ENCODE results near the gene AGXT. TPM values are rescaled to one million over a fixed set of nuclear protein-coding genes. Genes with fewer than 3 reads are reported as not detected.

The AGXT gene
- total and polyA plus RNA-seq, 5 donors, result 0.14 TPM; not detected in 4

DNA sequence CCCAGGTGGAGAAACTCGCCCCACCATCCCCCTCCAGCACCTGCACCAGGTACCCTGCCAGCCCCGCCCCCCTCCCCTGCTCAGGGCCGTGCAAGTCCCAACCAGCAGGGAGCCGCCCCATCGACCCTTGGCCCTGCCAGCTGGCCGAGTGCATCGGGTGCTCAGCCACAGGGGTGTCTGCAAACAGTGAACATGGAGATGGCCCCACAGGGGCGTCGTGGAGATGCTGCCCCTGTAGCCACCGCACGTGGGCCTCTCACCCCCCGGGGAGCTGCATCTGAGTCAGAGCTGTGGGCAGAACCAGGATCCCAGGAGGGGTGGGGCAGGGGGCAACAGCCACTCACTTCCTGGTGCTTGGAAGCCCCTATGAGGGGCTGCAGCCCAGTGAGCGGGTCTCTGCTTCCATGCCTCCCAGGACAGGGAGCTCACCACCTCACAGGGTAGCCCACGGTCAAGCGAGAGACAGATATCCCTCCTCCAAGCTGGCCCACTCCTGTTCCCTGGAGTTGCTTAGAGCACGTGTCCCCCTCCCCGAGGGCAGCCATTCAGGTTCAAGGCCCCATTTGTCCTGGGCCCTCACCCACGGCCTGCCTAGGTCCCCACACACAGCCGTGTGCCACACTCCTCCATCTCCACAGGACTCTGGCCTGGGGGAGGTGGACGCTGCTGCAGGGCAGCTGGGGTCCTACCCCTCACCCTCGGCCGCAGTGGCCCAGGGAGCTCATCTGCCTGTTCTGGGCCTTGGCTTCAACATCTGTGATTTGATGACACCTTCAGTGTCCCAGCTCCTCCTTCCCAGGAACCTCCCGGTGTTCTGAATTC lies 28.5 kb downstream of the AGXT start:
- Histone ChIP-seq H3K27ac (ENCODE audit: low read length) (no peak overlapping the region), H3K27me3 (ENCODE audit: control insufficient read depth, insufficient read depth) (no peaks in the 10 kb centered on the region), H3K4me1 (ENCODE audit: control insufficient read depth, insufficient read depth, low read length) (no peaks in the 10 kb centered on the region), H3K4me3 (ENCODE audit: low read length) (no peak overlapping the region), H3K9me3 (ENCODE audit: control insufficient read depth, low read length) (no peaks in the 10 kb centered on the region)
- DNase-seq (peak in 2 of 3 donors; percentile 36 to 60), ATAC-seq (no peak)
- 68% methylated on average over 23 of the region's 23 CpGs for WGBS
- intact Hi-C loops (cut with DNase I), result no loop called here

DNA sequence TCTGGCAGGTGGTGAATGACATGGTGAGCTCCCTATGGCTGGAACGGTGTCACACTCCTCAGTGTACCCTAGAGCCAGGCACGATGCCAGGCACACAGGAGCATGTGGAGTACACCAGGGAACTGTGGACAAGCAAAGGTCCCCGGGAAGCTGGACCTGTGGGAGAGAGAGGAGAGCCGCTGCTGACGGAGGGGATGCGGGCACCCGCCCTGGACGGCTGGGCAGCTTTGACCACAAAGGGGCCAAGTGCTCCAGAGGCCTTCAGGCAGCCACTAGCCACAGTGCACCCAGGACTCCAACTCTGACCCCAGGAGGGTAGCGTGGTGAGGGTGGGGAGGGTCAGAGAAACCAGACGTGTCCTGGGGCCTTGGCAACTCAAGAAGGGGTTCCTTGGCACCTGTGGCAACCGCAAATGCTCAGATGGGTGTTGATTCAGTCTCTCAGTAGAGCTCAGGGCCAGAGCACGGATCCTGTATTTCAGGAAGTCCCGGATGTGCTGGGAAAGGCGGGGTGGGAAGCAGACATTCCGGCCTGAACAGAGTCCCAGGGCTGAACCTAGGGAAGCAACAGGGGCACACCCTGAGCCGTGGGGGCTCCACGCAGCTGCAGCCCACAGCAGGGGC lies 29.6 kb downstream of the AGXT start:
- intact Hi-C loops (cut with DNase I), result no loop called here
- WGBS, result 48% methylated on average over 17 of the region's 17 CpGs
- Histone ChIP-seq H3K4me3 (ENCODE audit: low read length) (no peak overlapping the region), H3K27me3 (ENCODE audit: control insufficient read depth, insufficient read depth) (no peaks in the 10 kb centered on the region), H3K4me1 (ENCODE audit: control insufficient read depth, insufficient read depth, low read length) (no peaks in the 10 kb centered on the region), H3K9me3 (ENCODE audit: control insufficient read depth, low read length) (no peaks in the 10 kb centered on the region), H3K27ac (ENCODE audit: low read length) (peak overlapping the region; percentile 13)
- DNase-seq (peak; percentile 62 to 76 (median 74)), ATAC-seq (peak; percentile 75 to 82)

DNA sequence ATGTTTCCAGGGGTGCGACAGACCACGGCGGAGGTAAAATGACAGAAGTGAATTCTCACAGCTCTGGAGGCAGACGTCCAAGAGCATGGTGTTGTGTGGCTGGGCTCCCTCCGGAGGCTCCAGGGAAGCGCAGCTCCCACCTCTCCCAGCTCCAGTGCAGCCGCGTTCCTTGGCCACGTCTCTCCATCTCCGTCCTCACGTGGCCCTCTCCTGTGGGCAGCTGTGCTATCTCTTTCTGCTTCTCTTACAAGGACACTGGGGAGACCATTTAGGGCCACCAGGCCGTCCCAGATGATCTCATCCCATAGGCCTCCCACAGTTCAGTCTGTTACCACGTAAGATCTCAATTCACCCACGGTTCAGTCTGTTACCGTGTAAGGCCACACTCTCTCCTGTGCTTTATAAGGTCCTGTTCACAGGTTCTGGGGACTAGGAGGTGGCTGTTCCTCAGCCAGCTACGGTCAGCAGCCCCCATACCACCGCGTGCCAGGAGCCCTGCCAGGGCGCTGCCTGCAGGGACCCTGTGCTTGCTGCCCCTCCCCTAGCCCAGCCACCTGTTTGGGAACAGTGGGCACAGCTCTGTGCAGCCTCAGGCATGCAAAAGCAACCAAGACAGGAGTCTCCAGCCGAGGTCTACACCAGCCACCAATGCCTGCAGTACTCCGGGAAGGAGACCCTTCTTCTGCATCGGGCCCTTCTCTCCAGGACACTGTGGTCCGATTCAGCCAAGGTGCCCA lies 30.3 kb downstream of the AGXT start:
- Histone ChIP-seq H3K27ac (ENCODE audit: low read length) (no peak overlapping the region), H3K4me3 (ENCODE audit: low read length) (no peak overlapping the region), H3K4me1 (ENCODE audit: control insufficient read depth, insufficient read depth, low read length) (no peaks in the 10 kb centered on the region), H3K27me3 (ENCODE audit: control insufficient read depth, insufficient read depth) (no peaks in the 10 kb centered on the region), H3K9me3 (ENCODE audit: control insufficient read depth, low read length) (no peaks in the 10 kb centered on the region)
- 56% methylated on average over 23 of the region's 23 CpGs for WGBS
- ATAC-seq (peak; percentile 30 to 53), DNase-seq (peak in 2 of 3 donors; percentile 38 to 62)
- intact Hi-C loops (cut with DNase I), result no loop called here

DNA sequence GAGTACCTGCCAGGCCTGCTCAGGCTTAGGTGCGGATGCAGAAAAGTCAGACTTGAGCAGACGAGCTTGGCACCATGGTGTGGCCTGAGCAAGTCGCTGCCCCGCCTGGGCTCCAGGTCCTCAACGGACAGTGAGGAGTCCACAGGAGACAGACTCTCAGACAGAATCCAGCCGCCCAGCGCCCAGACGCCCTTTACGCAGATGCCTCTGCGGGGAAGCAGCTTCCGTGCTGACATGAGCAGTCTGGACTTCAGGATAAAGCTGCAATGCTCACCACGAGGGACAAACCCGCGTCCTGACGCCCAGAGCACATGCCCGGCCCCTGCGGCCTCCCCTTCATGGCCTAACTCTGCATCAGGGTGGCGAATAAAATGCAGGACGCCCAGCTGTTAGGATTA lies 30.8 kb downstream of the AGXT start:
- H3K4me3 ChIP-seq (ENCODE audit: low read length), result no peak overlapping the region
- ATAC-seq (no peak), DNase-seq (peak in 2 of 3 donors; percentile 30 to 39)
- H3K27ac ChIP-seq (ENCODE audit: low read length), result no peak overlapping the region
- no peaks in the 10 kb centered on the region for H3K4me1 ChIP-seq (ENCODE audit: control insufficient read depth, insufficient read depth, low read length)
- intact Hi-C loops (cut with DNase I), result no loop called here
- 89% methylated on average over 19 of the region's 19 CpGs for WGBS
- H3K27me3 ChIP-seq (ENCODE audit: control insufficient read depth, insufficient read depth), result no peaks in the 10 kb centered on the region
- no peaks in the 10 kb centered on the region for H3K9me3 ChIP-seq (ENCODE audit: control insufficient read depth, low read length)

DNA sequence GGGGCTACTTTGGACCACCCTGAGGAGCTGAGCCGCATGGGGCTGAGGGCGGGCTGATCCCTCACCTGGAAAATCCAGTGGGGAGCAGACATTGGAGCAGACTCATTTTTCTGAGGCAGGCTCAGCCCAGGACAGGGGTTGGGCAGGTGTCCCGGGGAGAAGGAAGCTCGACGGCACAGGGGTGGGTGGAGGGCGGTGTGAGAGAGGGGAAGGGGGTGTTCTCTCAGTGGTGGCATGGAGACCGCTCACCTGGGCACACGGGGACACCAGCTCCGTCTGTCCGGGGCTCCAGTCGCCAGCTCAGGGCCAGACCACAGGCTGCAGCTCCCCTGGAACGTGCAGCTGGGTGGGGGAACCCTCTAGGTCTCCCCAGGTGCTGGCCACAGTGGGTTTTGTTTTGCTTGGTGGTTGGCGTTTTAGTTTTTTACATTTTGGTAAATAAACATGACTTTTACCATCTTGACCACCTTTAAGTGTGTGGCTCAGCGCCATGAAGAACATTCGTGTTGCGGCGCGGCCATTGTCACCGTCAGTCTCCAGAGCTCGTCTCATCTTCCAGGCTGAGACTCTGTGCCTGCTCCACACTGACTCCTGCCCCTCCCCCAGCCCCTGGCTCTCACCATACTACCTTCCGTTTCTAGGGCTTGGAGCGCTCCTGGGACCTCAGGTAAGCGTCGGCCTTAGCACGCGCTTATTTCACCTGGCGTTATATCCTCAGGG lies 31.7 kb downstream of the AGXT start:
- Histone ChIP-seq H3K9me3 (ENCODE audit: control insufficient read depth, low read length) (no peaks in the 10 kb centered on the region), H3K27me3 (ENCODE audit: control insufficient read depth, insufficient read depth) (no peaks in the 10 kb centered on the region), H3K4me1 (ENCODE audit: control insufficient read depth, insufficient read depth, low read length) (no peaks in the 10 kb centered on the region), H3K4me3 (ENCODE audit: low read length) (no peak overlapping the region), H3K27ac (ENCODE audit: low read length) (no peak overlapping the region)
- WGBS, result 89% methylated on average over 27 of the region's 27 CpGs
- intact Hi-C loops (cut with DNase I), result no loop called here
- peak; percentile 11 to 43 (median 31) for DNase-seq
- no peak for ATAC-seq

DNA sequence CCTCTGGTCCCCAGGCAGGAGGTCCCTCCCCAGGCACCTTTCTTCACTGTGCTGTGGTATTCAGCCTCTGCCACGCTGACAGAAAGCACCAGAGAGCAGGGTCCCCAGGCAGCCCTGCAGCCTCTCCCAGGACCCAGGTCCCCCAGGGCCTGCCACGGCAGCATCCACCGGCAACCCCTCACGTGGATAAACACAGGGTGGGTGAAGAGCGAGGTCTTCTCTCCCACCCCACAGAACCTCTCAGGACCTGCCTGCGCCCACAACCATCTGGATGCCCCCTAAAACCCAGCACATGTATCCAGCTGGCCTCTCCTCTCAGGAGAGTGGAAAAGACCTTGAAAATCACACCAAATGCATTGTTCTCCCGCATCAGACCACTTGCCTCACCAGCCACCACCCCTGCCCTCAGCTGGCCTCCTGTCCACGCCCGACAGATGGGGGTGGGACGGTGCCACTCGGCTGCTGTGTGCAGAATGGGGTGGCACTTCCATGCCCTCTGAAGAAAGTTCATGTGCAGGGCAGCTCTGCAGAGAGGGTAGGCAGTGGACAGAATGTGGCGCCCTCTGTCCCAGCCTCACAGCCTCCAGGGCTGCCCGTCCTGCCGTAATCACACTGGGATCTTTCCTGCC lies 33.5 kb downstream of the AGXT start:
- WGBS, result 73% methylated on average over 14 of the region's 14 CpGs
- no peaks in the 10 kb centered on the region for H3K27me3 ChIP-seq (ENCODE audit: control insufficient read depth, insufficient read depth)
- H3K27ac ChIP-seq (ENCODE audit: low read length), result no peak overlapping the region
- no peak overlapping the region for H3K4me3 ChIP-seq (ENCODE audit: low read length)
- ATAC-seq (no peak), DNase-seq (peak; percentile 7 to 33 (median 29))
- intact Hi-C loops (cut with DNase I), result no loop called here
- H3K9me3 ChIP-seq (ENCODE audit: control insufficient read depth, low read length), result no peaks in the 10 kb centered on the region
- H3K4me1 ChIP-seq (ENCODE audit: control insufficient read depth, insufficient read depth, low read length), result no peaks in the 10 kb centered on the region

DNA sequence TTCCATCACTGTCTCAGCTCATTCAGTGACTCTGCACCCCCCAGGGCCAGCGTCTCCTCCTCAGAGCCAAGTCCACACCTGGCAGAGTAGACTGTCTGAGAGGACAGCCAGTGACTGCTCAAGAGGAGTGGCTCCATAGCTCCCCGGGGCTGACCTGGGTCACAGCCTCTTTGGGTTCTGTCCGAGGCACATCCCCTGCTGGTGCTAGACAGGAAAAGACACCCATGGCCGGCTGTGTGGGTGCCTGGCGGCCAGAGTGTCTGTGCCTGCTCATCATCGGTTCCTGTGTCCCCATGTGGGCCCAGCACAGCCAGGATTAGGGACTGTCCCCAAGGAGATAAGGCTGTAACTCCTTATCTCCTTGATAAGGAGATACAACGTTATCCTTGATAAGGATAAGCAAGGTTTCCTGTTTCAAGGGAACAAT lies 34.0 kb downstream of the AGXT start:
- Histone ChIP-seq H3K27ac (ENCODE audit: low read length) (no peak overlapping the region), H3K27me3 (ENCODE audit: control insufficient read depth, insufficient read depth) (no peaks in the 10 kb centered on the region), H3K4me3 (ENCODE audit: low read length) (no peak overlapping the region), H3K4me1 (ENCODE audit: control insufficient read depth, insufficient read depth, low read length) (no peaks in the 10 kb centered on the region), H3K9me3 (ENCODE audit: control insufficient read depth, low read length) (no peaks in the 10 kb centered on the region)
- peak; percentile 13 to 31 (median 29) for DNase-seq
- WGBS, result 25% methylated on average over 7 of the region's 7 CpGs
- intact Hi-C loops (cut with DNase I), result no loop called here
- ATAC-seq, result no peak

DNA sequence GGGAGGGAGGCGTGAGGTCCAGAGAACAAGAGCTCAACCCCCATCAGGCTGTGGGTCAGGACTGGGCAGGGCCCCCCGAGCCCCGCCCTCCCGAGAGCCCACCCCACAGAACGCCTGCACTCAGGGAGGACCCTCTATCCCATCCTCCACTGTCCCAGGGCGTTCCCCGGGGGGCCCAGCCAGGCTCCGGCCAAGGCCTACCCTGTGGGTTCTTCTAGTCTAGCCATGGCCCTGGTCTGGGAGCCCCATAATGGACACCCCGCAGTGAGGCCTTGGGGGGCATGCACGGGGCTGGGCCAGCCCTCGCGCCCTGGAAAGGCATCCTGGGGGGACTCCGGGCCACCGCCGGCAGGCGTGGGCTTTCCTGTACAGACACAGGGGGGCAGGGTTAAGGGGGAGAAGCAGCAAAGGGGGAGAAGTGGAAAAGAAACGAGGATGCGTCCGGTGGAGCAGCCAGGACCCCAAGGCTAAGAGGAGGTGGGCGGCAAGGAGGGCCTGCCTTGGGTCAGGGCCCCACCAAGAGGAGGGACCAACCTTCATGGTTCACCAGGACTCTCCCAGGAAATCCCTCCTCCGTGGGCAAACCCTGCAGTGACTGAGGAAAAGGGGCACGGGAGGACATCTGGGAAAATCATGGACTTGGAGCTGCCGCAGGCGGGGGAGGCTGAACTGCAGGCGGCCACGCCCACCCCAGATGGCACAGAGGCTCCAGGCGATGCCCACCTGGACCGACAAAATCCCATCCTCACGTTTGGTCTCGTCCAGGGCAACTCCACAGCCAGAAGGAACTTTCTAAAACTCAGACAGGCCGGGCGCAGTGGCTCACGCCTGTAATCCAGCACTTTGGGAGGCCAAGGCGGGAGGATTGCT lies 34.8 kb downstream of the AGXT start:
- Histone ChIP-seq H3K4me1 (ENCODE audit: control insufficient read depth, insufficient read depth, low read length) (no peaks in the 10 kb centered on the region), H3K9me3 (ENCODE audit: control insufficient read depth, low read length) (no peaks in the 10 kb centered on the region), H3K4me3 (ENCODE audit: low read length) (no peak overlapping the region), H3K27me3 (ENCODE audit: control insufficient read depth, insufficient read depth) (no peaks in the 10 kb centered on the region), H3K27ac (ENCODE audit: low read length) (no peak overlapping the region)
- 85% methylated on average over 34 of the region's 34 CpGs for WGBS
- DNase-seq (peak in 2 of 3 donors; percentile 41 to 46), ATAC-seq (no peak)
- intact Hi-C loops (cut with DNase I), result no loop called here

DNA sequence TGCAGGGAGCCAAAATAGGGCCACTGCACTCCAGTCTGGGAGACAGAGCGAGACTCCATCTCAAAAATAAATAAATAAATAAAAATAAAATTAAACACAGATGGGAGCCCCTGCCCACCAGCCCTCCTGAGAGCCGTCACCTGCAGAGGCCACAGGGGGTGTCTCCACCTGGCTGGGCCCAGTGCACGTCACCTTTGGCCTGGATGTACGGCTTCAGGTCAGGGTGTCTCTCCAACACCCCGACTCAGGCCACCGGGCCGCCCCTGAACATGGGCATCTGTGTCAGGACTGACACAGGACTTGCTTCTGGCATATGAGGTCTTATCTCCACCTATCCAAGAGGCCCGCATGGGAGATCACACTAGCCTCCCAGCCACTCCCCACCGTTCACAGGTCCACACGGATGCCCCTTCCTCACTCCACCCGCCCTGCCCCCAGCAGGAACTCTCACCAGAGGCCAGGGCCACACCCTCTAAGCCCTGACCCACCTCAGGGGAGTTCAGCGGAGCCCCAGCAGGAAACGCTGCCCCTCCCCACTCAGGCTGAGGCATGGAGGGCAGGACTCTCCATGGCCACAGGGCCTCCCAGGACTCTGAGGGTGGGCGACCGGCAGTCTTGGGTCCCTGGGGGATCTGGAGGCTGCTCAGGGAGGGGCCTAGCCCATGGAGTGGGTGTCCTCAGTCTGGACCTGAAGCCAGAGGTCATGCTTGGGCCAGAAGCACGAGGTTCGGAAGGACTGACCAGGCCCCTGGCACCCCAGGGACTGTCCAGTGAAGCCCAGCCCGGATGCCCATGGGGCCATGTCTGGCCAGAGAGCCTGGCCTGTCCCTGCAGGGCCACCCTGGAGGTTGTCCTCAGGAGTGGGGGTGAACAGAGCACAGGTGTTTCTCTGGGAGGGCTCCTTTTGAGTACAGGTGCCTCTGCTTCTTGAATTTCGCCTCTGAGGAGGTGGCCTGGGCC lies 35.9 kb downstream of the AGXT start:
- no peaks in the 10 kb centered on the region for H3K27me3 ChIP-seq (ENCODE audit: control insufficient read depth, insufficient read depth)
- no peak for ATAC-seq
- peak in 2 of 3 donors; percentile 34 to 44 for DNase-seq

More for the DNA sequence above, 35.9 kb downstream of the AGXT start:
- Histone ChIP-seq H3K4me3 (ENCODE audit: low read length) (no peak overlapping the region), H3K4me1 (ENCODE audit: control insufficient read depth, insufficient read depth, low read length) (no peaks in the 10 kb centered on the region), H3K27ac (ENCODE audit: low read length) (no peak overlapping the region), H3K9me3 (ENCODE audit: control insufficient read depth, low read length) (no peaks in the 10 kb centered on the region)
- intact Hi-C loops (cut with DNase I), result no loop called here
- 81% methylated on average over 19 of the region's 19 CpGs for WGBS

Measured in right cardiac atrium (tissue), 5 donors.